ENCODE measurements around the gene CLCF1. TPM values are rescaled to one million over a fixed set of nuclear protein-coding genes. Genes with fewer than 3 reads are reported as not detected.

Gene CLCF1
- 0.39 and 0.48 TPM in 2 replicates for total RNA-seq

DNA sequence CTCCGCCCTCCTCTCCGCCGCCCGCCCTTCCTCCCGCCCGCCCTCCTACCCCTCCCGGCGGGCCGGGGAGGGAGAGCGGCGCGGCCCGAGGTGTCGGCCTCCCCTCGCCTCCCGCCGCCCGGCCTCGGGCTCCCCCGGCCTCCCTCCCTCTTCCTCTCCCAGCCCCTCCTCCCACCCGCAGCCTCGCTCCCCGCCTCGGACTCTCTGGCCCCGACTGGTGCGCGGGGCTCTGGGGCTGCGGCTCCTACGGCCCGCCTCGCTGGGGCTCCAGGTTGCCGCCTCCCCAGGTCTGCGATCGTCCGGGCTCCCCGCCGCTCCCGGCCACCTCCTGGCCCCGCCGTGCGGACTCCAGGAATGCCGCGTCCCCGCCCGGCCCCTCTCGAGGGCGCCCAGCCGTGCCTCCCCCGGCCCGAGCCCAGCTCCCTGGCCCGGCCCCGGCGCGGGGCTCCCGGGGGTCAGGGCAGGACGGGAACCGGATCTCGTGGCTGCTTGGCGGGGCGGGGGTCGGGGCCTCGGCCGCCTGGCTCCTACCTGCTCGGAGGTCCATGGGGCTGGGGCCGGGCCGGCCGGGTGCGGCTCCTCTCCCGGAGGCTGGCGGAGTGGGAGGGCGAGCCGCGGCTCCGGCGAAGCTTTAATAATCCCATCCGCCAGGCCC, at the start of gene CLCF1:
Gene CLCF1 (minus strand): TSS at position 606 of the 655 bp plus-strand sequence. CDS start 59 bp downstream, at position 547.
- intact Hi-C loops (cut with micrococcal nuclease): no loop called here

DNA sequence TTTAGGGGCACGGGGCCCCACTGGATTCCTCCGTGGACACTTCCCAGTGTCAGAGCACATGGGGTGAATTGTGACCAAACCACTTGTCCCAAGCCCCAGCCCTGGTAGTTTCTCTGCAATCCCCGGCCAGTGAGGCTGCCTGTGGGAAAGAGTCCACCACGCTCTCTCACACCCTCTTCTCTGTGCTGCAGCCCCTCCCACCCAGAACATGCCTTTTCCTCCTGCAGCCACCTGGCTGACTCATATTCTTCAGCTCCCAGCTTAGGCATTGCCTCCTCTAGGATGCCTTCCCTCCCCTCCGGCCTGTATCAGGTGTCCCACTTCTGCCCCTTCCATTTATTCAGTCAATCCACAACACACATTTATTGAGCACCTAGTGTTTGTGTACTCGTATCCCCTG, 49.5 kb upstream of the CLCF1 start:
- intact Hi-C loops (cut with micrococcal nuclease): no loop called here

DNA sequence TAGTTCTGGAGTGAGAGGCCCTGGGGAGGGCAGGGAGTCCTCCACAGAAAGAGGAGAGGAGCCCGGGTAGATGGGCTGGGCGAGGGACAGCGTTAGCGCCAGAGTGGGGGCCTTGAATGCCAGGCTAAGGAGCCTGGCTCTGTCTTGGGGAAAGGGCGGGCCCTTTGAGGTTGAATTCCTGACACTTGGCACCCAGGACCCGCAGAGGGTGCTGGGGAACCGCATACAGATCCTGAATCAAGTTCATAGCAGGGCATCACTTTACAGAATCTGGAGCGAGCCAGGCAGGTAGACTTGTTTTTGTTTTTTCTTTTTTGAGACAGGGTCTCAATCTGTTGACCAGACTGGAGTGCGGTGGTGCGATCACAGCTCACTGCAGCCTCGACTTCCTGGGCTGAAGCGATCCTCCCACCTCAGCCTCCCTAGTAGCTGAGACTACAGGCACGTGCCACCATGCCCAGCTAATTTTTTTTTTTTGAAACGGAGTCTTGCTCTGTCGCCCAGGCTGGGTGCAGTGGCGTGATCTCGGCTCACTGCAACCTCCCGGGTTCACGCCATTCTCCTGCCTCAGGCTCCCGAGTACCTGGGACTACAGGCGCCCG, 48.1 kb upstream of the CLCF1 start:
- intact Hi-C loops (cut with micrococcal nuclease): loop anchor here (2.0 kb wide), 1 partner anchor 19 kb away; no protein-coding TSS in a partner anchor

DNA sequence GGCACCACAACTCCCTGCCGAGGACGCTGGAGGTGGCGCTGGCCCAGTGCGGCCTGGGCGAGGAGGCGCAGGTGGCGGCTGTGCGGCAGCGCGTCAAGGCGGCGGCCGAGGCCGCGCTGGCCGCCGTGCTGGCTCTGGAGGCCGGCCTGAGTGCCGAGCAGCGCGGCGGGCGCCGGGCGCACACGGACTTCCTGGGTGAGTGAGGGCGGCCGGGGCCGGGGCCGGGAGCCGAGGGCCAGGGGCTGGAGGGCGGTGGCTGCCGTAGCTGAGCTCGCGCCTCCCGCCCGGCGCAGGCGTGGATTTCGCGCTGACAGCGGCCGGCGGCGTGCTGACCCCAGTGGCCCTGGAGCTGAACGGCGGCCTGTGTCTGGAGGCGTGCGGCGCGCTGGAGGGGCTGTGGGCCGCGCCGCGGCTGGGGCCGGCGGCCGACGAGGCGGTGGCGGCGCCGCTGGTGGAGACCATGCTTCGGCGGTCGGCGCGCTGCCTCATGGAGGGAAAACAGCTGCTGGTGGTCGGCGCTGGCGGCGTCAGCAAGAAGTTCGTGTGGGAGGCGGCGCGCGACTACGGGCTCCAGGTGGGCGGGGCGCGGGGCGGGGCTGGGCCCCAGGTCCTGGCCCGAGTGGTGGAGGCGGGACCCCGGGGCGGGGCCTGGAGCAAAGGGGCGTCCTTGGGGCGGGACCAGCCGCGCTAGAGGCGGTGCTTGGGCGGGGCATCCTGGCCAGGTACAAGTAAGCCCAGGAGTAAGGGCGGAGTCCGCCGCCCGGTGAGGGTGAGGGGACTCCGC, 47.4 kb upstream of the CLCF1 start:
- intact Hi-C loops (cut with micrococcal nuclease): loop anchor here (2.0 kb wide), 1 partner anchor 18 kb away; no protein-coding TSS in a partner anchor

DNA sequence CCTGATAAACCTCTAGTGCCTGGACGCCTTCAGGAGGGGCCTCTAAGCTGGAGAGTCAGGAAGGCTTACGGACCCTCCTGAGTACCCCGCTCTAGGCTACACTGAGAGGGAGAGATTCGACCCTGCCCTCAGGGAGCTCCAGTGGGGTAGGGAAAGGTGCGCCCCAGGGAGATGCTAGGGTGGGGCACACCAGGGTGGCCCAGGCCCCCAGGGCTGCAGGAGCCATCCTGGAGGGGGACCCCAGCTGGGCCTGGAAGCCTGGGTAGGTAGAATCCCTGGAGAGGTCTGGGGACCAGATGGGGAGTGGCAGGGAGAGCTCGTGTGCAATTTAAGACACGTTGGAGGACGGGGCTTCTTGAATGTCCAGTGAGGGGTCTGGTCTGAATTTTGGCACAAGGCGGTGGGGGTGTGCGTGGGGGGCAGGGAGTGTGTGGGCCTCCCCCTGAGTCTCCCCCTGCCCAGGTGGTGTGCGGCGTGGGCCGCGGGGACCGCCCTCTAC, 46.8 kb upstream of the CLCF1 start:
- intact Hi-C loops (cut with micrococcal nuclease): loop anchor here (2.0 kb wide), 1 partner anchor 17 kb away; no protein-coding TSS in a partner anchor

DNA sequence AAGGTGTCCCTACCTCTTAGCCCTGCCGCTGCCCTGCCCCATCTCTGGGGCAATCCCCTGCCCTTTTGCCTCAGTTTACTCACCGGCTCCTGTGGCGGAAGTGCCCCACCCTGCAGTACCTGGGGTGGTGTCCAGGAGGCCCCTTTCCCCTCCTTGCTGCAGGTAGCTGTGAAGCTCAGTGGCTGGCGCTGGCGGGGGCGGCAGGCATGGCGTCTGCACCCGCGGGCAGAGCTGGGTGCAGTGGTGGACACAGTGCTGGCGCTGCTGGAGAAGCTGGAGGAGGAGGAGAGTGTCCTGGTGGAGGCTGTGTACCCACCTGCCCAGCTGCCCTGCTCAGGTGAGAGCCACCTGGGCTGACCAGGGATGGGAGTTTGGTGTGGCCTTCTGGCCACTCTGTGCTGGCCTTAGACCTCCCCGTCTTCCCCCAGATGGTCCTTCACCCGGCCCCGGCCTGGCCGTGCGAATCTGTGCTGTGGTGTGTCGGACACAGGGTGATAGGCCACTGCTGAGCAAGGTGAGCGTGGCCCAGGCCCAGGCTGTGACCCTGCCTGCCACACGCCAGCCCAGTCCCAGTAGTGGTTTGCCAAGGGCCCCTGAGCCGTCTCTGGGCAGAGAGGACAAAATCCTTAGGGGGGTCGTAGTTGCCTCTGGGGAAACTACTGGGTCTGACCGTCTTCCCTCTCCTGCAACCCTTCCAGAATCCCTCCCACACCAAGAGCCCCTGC, 46.1 kb upstream of the CLCF1 start:
- intact Hi-C loops (cut with micrococcal nuclease): loop anchor here (2.0 kb wide), 1 partner anchor 17 kb away; no protein-coding TSS in a partner anchor

DNA sequence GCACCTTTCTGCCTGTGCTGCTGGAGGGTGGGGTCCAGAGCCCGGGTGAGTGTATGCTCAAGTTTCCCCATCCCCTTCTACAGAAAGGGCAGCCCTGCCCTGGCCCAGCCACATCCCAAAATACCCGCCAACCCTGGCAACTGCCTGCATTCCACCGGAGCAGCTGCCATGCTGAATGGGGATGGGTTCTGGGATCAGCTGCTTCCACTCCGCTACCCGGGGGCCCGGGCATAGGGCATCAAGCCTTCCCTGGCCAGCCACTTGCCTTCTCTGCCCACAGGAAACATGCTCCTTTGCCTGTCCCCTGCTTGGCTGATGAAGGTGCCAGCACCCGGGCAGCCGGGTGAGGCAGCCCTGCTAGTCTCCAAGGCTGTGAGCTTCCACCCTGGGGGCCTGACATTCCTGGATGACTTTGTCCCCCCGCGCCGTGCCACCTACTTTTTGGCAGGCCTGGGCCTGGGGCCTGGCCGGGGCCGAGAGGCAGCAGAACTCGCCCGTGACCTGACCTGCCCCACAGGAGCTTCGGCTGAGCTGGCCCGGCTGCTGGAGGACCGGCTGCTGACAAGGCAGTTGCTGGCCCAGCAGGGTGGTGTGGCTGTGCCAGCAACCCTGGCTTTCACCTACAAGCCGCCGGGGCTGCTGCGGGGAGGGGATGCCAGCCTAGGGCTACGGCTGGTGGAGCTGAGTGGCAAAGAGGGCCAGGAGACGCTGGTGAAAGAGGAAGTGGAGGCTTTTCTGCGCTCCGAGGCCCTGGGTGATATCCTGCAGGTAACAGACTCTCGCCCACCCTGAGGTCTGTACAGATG, 45.3 kb upstream of the CLCF1 start:
- intact Hi-C loops (cut with micrococcal nuclease): no loop called here

DNA sequence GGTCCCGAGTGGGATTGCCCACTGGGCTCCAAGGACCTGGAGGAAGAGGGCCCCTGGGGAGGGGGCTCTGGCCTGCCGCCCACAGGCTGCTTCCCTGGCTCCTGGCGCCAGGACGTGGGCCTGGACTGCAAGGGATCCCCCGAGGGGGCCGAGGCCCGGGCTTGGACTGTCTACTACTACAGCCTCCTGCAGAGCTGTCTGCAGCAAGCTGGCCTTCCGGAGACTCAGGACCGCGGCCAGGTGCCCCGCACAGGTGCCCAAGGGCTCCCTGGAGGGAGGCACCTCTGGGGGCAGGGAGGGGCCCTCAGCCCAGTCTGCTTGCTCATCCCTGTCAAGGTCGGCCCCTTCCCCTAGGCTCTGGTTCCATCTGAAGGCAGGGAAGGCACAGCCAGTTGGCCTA, 44.0 kb upstream of the CLCF1 start:
- intact Hi-C loops (cut with micrococcal nuclease): no loop called here

DNA sequence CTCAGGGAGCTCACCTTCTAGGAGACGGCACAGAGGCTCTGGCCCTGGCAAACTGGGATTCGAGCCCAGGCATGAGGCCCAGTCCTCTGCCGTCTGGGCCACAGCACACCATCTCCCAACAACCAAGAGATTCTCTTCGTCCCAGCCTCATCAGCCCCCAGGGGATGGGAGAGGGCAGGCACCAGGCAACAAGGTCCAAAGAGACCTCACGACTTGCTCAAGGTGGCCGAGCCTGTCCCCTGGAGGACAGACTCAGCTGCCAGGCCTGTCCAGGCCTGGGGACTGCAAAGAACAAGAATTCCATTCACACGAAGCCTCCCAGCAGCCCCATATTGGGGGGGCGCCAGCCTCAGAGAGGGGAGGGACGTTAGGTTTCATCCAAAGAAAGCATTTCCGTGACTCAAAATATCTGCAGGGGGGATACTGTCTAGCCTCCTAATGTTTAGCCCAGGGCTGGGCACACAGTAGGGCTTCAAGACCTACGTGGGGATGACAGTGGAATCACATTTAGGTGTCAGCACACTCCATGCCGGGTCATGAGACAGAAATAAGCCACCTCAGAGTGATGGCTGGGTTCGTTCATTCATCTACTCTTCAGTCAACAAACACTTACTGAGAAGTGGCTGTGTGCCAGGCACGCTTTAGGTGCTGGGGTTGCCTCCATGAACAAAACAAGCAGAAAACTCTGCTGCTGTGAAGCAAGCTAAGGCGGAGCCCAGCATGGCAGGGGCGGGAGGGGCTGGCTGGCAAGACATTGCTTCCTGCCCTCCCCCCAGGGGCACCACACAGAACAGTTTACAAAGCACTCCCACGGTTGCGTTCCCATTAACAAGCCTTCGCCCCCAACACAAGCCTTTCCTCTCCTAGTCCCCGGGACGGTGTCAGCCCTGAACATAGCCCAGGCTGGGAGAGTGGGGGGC, 43.3 kb upstream of the CLCF1 start:
- intact Hi-C loops (cut with micrococcal nuclease): no loop called here

DNA sequence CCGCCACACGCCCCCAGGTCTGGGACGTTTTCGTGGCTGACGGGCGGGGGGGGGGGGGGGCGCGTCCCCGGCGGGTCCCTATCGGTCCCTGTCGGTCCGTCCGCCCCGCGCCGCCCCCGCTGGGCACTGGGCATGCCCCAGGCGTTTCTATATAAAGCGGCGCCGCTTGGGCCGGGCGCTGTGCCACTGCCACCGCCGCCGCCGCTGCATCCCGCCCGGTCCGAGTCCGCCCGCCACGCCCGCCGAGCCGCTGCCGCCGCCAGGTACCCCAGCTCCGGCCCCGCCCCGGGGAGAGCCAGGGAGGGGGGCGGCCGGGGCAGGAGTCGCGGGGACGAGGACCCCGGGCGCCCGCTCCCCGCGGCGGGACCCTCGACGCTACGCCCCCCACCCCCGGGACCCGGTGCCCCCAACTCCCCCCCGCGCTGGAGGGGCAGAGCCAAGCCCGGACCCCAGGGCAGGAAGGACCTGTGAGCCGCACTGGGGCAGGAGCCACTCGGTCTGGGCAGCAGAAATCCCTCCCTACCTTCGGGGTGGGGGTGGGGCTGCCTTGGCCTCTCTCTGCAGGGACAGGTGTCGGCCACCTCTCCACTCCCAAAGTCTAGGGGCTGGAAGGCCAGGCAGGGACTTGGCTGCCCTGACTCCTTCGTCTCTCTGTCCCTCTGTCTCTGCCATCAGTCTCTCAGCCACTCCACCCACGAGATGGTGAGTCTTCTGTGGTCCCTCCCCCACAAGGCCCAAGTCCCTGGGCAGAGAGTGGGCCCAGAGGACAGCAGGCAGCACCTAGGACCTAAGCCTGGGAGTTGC, 42.3 kb upstream of the CLCF1 start, which contains the start of gene CARNS1:
Gene CARNS1 (plus strand): TSS at position 178 of the 804 bp plus-strand sequence. CDS start 522 bp downstream, at position 700.
- intact Hi-C loops (cut with micrococcal nuclease): no loop called here

DNA sequence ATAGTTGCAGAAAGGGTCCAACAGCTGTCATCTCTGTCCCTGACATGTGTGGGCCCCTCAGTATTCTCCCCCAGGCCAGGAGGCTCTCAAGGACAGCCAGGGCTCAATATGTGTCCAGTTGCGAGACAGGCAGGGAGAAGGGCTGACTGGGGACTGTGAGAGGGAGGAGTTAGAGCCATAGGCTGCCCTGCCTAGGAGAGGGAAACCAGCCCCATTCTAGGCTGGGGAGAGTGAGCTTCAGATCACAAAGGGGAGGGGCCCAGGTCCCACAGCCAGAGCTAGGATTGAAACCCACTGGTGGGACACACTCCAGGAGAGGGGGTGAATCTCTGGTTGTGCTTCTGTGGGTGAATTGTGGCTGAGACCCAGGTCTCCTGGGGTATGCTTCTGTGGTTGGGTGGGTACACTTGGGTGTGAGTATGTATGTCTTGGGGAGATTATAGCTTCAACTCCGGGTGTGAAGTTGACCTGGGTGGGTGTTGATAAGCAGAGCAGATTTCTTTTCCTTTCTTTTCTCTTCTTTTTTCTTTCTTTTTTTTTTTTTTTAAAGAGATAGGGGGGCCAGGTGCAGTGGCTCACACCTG, 40.0 kb upstream of the CLCF1 start:
- intact Hi-C loops (cut with micrococcal nuclease): no loop called here

DNA sequence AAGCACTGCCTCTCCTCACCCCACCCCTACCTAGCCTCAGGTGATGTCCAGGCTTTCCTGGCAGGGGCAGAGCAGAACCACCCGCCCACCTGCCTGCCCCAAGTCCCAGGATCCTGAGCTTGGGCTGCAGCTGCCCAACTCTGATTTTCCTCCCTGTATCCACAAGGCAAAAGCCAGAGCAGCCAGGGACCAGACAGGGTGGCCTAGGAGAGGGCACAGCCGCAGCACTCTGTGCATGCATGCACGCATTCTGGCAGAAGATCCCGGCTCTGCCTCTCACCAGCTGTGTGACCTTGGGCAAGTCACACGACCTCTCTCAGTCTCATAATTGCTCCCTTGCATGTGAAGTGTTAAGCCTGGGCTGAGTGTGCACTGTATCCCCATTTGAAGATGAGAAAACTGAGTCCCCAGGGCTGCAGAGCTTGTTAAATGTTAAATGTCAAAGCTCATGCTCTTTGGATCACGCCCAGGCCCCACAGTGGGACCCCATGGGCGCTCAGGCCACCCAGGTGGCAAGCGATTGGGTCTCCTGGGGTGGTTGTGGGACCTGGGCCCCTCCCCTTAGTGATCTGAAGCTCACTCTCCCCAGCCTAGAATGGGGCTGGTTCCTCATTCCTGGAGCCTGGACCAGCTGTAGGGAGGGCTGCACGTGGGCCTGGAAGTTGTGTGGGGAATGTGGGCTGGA, 39.2 kb upstream of the CLCF1 start:
- intact Hi-C loops (cut with micrococcal nuclease): no loop called here

DNA sequence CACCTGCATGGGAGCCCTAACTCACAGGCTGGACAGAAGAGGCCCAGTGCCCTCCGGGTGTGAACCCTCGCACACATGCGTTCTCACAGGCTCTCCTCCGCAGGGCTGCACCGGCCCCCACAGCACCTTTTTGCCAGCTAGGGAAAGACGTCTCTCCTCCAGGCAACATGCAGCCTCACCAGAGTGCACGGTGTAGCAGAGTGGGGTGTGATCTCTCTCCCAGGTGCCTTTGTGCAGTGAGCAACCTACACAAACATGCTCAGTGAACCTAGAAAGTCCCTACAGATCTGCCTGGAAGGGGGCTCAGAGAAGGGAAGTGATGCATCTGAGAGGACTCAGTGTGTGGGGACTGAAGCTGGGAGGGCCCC, 38.4 kb upstream of the CLCF1 start:
- intact Hi-C loops (cut with micrococcal nuclease): no loop called here

DNA sequence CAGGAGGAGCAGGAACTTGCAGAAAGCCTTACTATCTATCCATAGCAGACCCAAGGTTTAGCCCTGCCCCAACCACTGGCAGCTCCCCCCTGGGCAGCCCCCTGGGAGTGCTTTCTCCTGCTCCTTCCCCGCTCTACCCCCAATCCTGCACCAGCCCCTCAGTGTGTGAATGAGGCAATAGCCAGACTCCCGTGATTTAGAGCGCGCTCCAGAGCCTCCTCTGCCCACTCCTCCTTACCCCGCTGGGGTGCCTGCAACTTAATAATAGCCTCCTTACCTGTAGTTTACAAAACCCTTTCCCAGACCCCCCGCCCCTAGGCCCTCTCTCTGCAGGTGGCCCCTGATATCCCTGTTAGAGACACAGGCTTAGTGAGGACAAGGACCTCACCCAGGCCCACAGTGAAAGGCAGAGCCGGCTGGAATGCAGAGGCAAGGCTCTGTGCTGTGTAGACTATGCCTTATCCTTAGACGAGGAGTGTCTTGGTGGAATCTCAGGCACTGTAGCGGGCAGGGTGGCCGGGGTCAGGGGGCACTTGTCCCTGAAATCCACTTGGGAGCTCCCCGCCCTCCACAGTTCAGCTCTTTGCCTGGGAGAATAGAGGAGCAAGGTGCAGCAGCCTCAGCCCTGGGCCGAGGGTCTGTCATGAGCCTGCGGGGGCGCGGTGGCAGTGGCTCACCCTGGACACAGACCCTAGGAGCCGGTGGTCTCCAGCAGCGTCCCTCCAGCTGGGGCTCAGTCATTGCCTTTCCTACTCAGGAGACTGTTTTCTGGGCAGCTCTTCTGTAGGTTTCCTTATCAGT, 37.8 kb upstream of the CLCF1 start:
- intact Hi-C loops (cut with micrococcal nuclease): no loop called here

DNA sequence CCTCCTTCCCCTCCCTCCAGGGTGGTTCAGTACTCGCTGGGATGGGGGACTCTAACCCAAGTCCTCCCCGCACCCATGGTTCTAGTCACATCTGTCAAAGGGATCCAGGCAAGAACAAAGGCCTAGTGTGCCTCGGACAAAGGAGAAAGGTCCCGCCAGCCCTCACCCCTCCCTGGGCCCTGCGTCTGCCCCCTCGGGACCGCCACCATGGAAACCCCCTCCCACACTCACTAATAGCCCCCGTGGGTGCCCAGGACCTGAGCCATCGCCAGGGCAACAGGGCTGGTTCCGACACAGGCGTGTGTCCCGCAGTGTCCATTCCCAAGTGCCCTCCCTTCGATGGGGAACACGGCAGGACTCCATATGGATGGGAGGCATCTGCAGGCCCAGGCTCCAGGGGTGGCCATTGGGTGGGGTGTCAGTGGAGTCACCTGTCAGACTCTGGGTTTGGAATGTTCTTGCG, 37.0 kb upstream of the CLCF1 start:
- intact Hi-C loops (cut with micrococcal nuclease): no loop called here

DNA sequence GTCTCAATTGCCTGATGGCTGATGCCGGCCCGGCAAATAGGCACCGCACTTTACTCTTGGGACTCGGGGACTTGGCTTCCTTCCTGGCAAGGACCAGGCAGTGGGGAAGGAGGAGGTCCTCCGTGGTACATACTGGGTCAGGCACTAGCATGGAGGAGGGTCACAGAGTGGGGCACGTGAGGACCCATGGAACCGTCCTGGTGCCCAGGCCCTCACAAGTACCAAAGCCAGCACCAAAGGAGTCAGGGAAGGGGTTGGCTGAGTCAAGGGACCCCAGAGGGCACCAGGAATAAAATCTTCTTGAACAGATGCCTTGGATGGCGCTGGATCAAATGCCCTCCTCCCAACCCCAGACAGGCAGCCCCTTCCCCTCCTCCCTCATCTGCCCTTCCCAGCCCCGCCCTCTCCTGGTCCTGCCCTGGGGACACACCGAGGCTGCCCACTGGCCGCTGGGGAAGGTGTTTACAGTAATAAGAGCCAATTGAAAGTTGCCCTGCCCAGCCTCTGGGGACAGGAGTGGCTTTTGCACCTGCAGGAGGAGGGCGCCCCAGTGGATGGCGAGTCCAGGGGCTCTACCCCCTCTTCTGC, 36.5 kb upstream of the CLCF1 start:
- intact Hi-C loops (cut with micrococcal nuclease): no loop called here
